Tibial nerve (tissue), 3 donors: ENCODE measurements around the gene GXYLT2.

ENCODE experiments used
- POLR2A ChIP-seq, 2 donors: fragments of 450-650 bp; IDR thresholded peaks; one replicate each; pipeline ENCODE4 v1.6.1; 2017; ENCODE audit warnings: antibody characterized with exemption in 2 of 2, mild to moderate bottlenecking in 2 of 2, moderate library complexity in 2 of 2
- TF ChIP-seq, protein P1 (sequence below), 5 experiments: fragments of 200-600 bp in 3 of 5; fragments of 450-650 bp in 2 of 5; sonication (generic) in 3 of 5; IDR thresholded peaks; one replicate each; pipeline ENCODE4 v1.5.1; 2016 to 2019; ENCODE audit warnings: antibody characterized with exemption in 5 of 5, mild to moderate bottlenecking in 3 of 5, moderate library complexity in 2 of 5

DNA sequence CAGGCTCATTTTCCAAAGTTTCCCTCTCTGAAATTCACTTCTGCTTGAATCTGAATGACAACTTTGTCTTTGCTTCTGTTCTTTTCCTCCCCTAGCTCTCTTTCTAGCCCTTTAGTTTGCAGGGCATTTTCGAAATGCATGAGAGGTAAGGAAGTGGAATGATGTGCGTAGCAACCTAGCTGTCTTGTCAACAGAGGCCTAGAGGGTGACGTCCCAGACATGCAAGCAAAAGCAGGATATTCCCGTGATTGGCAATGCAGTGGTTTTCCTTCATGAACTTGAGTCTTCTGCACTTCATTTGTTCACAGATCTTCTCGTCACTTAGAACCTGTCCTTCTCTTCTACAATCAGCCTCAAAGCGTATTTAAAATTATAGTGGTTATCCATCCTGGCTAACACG, 56.9 kb downstream of the GXYLT2 start:
- no peak for TF ChIP-seq POLR2A (IDR thresholded peaks at IDR 0.05)
- TF ChIP-seq, protein P1, sequence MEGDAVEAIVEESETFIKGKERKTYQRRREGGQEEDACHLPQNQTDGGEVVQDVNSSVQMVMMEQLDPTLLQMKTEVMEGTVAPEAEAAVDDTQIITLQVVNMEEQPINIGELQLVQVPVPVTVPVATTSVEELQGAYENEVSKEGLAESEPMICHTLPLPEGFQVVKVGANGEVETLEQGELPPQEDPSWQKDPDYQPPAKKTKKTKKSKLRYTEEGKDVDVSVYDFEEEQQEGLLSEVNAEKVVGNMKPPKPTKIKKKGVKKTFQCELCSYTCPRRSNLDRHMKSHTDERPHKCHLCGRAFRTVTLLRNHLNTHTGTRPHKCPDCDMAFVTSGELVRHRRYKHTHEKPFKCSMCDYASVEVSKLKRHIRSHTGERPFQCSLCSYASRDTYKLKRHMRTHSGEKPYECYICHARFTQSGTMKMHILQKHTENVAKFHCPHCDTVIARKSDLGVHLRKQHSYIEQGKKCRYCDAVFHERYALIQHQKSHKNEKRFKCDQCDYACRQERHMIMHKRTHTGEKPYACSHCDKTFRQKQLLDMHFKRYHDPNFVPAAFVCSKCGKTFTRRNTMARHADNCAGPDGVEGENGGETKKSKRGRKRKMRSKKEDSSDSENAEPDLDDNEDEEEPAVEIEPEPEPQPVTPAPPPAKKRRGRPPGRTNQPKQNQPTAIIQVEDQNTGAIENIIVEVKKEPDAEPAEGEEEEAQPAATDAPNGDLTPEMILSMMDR (IDR thresholded peaks at IDR 0.05) = no peak
